Ecto neural progenitor cell (in vitro differentiated cells): Measurements from ENCODE around the gene SNTG2.

ENCODE experiments used
- DNase-seq: peaks from one replicate; pipeline ENCODE4 v3.0.0-alpha.2; 2018; ENCODE audit warnings: low spot score

SNTG2 gene

GRCh38 chr2:1237783-1238182 lies 287.1 kb downstream of the SNTG2 start:
- no peak for DNase-seq

GRCh38 chr2:1238598-1239138 lies 288.0 kb downstream of the SNTG2 start:
- DNase-seq: no peak

GRCh38 chr2:1245193-1245592 lies 294.5 kb downstream of the SNTG2 start:
- no peak for DNase-seq

- DNase-seq: no peak
Observed at GRCh38 chr2:1246239-1246638, 295.6 kb downstream of the SNTG2 start.

GRCh38 chr2:1246991-1247390 lies 296.3 kb downstream of the SNTG2 start:
- no peak for DNase-seq

- no peak for DNase-seq
Observed at GRCh38 chr2:1248187-1248586, 297.5 kb downstream of the SNTG2 start.

- DNase-seq: no peak
Observed at GRCh38 chr2:1249897-1250687, 299.4 kb downstream of the SNTG2 start.

GRCh38 chr2:1251520-1251919 lies 300.9 kb downstream of the SNTG2 start:
- DNase-seq: no peak

GRCh38 chr2:1253629-1254028 lies 303.0 kb downstream of the SNTG2 start:
- no peak for DNase-seq

- DNase-seq: no peak
Observed at GRCh38 chr2:1254662-1255343, 304.2 kb downstream of the SNTG2 start.

GRCh38 chr2:1256632-1257324 lies 306.1 kb downstream of the SNTG2 start:
- no peak for DNase-seq

GRCh38 chr2:1257334-1257733 lies 306.7 kb downstream of the SNTG2 start:
- no peak for DNase-seq

GRCh38 chr2:1259746-1260145 lies 309.1 kb downstream of the SNTG2 start:
- no peak for DNase-seq

- no peak for DNase-seq
Observed at GRCh38 chr2:1262609-1263008, 312.0 kb downstream of the SNTG2 start.

GRCh38 chr2:1265454-1265853 lies 314.8 kb downstream of the SNTG2 start:
- no peak for DNase-seq

GRCh38 chr2:1266351-1266750 lies 315.7 kb downstream of the SNTG2 start:
- no peak for DNase-seq

- no peak for DNase-seq
Observed at GRCh38 chr2:1268034-1268433, 317.4 kb downstream of the SNTG2 start.

GRCh38 chr2:1269812-1270211 lies 319.2 kb downstream of the SNTG2 start:
- no peak for DNase-seq

- DNase-seq: no peak
Observed at GRCh38 chr2:1272835-1273234, 322.2 kb downstream of the SNTG2 start.

GRCh38 chr2:1277634-1278033 lies 327.0 kb downstream of the SNTG2 start:
- DNase-seq: no peak

GRCh38 chr2:1278125-1278524 lies 327.5 kb downstream of the SNTG2 start:
- DNase-seq: no peak

- no peak for DNase-seq
Observed at GRCh38 chr2:1278861-1279260, 328.2 kb downstream of the SNTG2 start.

- no peak for DNase-seq
Observed at GRCh38 chr2:1282552-1282951, 331.9 kb downstream of the SNTG2 start.
